ENCODE measurements around the gene HLA-E.
"Not testable (repeated sequence)": the region's sequence is repeated elsewhere in the genome, so short reads cannot be mapped to it uniquely, and the experiment has no call there.

HLA-E gene

GRCh38 chr6:30498705-30499104, 9.4 kb downstream of the HLA-E start:
- H3K27ac ChIP-seq, H3K4me3 ChIP-seq: not testable (repeated sequence)

- Histone ChIP-seq H3K4me3 (no peak overlapping the region), H3K27ac (peak overlapping the region in 10 of 21 experiments; percentile 1 to 71 (median 38))
Measured at GRCh38 chr6:30500421-30501355, 11.4 kb downstream of the HLA-E start.

- no peak overlapping the region for H3K4me3 ChIP-seq
- H3K27ac ChIP-seq, result peak overlapping the region in 12 of 21 experiments; percentile 41 to 88 (median 70)
Measured at GRCh38 chr6:30507849-30508827, 18.8 kb downstream of the HLA-E start.

GRCh38 chr6:30508890-30509736, 19.8 kb downstream of the HLA-E start:
- Histone ChIP-seq H3K27ac (peak overlapping the region in 17 of 21 experiments; percentile 14 to 88 (median 67)), H3K4me3 (no peak overlapping the region)

- Histone ChIP-seq H3K4me3 (no peak overlapping the region), H3K27ac (peak overlapping the region in 11 of 21 experiments; percentile 10 to 88 (median 72))
Measured at GRCh38 chr6:30510419-30511168, 21.3 kb downstream of the HLA-E start.

- Histone ChIP-seq H3K4me3 (no peak overlapping the region), H3K27ac (peak overlapping the region in 5 of 21 experiments; percentile 8 to 84 (median 47))
Measured at GRCh38 chr6:30511169-30511546, 21.8 kb downstream of the HLA-E start.

- H3K27ac ChIP-seq, result no peak overlapping the region
Measured at GRCh38 chr6:30513451-30513850, 24.1 kb downstream of the HLA-E start.

GRCh38 chr6:30515106-30515505, 25.8 kb downstream of the HLA-E start:
- H3K27ac ChIP-seq, result peak overlapping the region in 16 of 21 experiments; percentile 81 to 96 (median 93)
- H3K4me3 ChIP-seq, result no peak overlapping the region

More at GRCh38 chr6:30513451-30513850, 24.1 kb downstream of the HLA-E start:
- H3K4me3 ChIP-seq, result no peak overlapping the region

- peak overlapping the region; percentile 54 to 96 (median 93) for H3K27ac ChIP-seq
- peak overlapping the region; percentile 25 to 40 (median 31) for H3K4me3 ChIP-seq
Measured at GRCh38 chr6:30515944-30516753, 26.8 kb downstream of the HLA-E start.

GRCh38 chr6:30516754-30517076, 27.4 kb downstream of the HLA-E start:
- peak overlapping the region in 20 of 21 experiments; percentile 81 to 96 (median 93) for H3K27ac ChIP-seq

GRCh38 chr6:30517767-30518504, 28.6 kb downstream of the HLA-E start:
- H3K4me3 ChIP-seq, result not testable (repeated sequence)
- peak overlapping the region in 7 of 21 experiments; percentile 19 to 95 (median 93) for H3K27ac ChIP-seq

More at GRCh38 chr6:30516754-30517076, 27.4 kb downstream of the HLA-E start:
- H3K4me3 ChIP-seq, result peak overlapping the region in 3 of 7 experiments; percentile 29 to 31 (median 29)

GRCh38 chr6:30518505-30519145, 29.3 kb downstream of the HLA-E start:
- not testable (repeated sequence) for H3K4me3 ChIP-seq, H3K27ac ChIP-seq

GRCh38 chr6:30520522-30520921, 31.2 kb downstream of the HLA-E start:
- H3K27ac ChIP-seq, result peak overlapping the region in 20 of 21 experiments; percentile 1 to 88 (median 70)
- no peak overlapping the region for H3K4me3 ChIP-seq

GRCh38 chr6:30521082-30521481, 31.8 kb downstream of the HLA-E start:
- not testable (repeated sequence) for H3K4me3 ChIP-seq

GRCh38 chr6:30521952-30522351, 32.6 kb downstream of the HLA-E start:
- H3K4me3 ChIP-seq, result not testable (repeated sequence)
- H3K27ac ChIP-seq, result peak overlapping the region in 7 of 21 experiments; percentile 62 to 88 (median 81)

More at GRCh38 chr6:30521082-30521481, 31.8 kb downstream of the HLA-E start:
- peak overlapping the region in 19 of 21 experiments; percentile 1 to 88 (median 70) for H3K27ac ChIP-seq

GRCh38 chr6:30526444-30526843, 37.1 kb downstream of the HLA-E start:
- not testable (repeated sequence) for H3K27ac ChIP-seq, H3K4me3 ChIP-seq

All from skin epidermis (tissue), 12 donors.